Measurements from ENCODE around the gene TNRC6C. TPM values are rescaled to one million over a fixed set of nuclear protein-coding genes. Genes with fewer than 3 reads are reported as not detected.

The TNRC6C gene
- total RNA-seq, 4 donors from 2014 or later, result 15.8 to 30.3 (median 27.7) TPM

- WGBS, 2 donors (ENCODE audit: low coverage in 1 of 2), result no CpG with 5 or more reads among the region's 19 CpGs
- no peak for TF ChIP-seq POLR2AphosphoS5 (IDR thresholded peaks at IDR 0.05)
- TF ChIP-seq POLR2A (IDR thresholded peaks at IDR 0.05), result no peak
- no peak for TF ChIP-seq CTCF (IDR thresholded peaks at IDR 0.05)
- TF ChIP-seq EP300 (IDR thresholded peaks at IDR 0.05), result no peak
- H3K9me3 ChIP-seq, result no peaks in the 10 kb centered on the region
- H3K36me3 ChIP-seq, result peaks cover 0 to 47% of the 10 kb centered on the region in 2 donors
- peaks cover 0 to 56% (median 6%) of the 10 kb centered on the region in 3 donors for H3K4me1 ChIP-seq
- H3K4me3 ChIP-seq, result no peak overlapping the region
- H3K27ac ChIP-seq, result no peak overlapping the region
- H3K27me3 ChIP-seq, result no peaks in the 10 kb centered on the region
- no peak for ATAC-seq
These were observed 152.7 kb downstream of the TNRC6C start for GRCh38 chr17:78111016-78111726.

GRCh38 chr17:78111727-78112517 lies 153.4 kb downstream of the TNRC6C start:
- TF ChIP-seq CTCF (IDR thresholded peaks at IDR 0.05) (no peak), POLR2A (IDR thresholded peaks at IDR 0.05) (no peak), POLR2AphosphoS5 (IDR thresholded peaks at IDR 0.05) (no peak), EP300 (IDR thresholded peaks at IDR 0.05) (no peak)
- WGBS, 2 donors (ENCODE audit: low coverage in 1 of 2), result no CpG with 5 or more reads among the region's 28 CpGs
- no peak for ATAC-seq
- Histone ChIP-seq H3K4me3 (no peak overlapping the region), H3K27ac (no peak overlapping the region), H3K4me1 (peaks cover 0 to 54% (median 6%) of the 10 kb centered on the region in 3 donors), H3K36me3 (peaks cover 0 to 45% of the 10 kb centered on the region in 2 donors), H3K27me3 (no peaks in the 10 kb centered on the region), H3K9me3 (no peaks in the 10 kb centered on the region)

GRCh38 chr17:78112518-78113471 lies 154.3 kb downstream of the TNRC6C start:
- whole genome bisulfite sequencing, 2 donors (ENCODE audit: low coverage in 1 of 2), result 98% methylated on average over 5 of the region's 33 CpGs; no CpG with 5 or more reads in 1 of the 2 donors
- peak; percentile 76 for ATAC-seq
- Histone ChIP-seq H3K27ac (no peak overlapping the region), H3K27me3 (no peaks in the 10 kb centered on the region), H3K4me1 (peaks cover 0 to 56% (median 4%) of the 10 kb centered on the region in 3 donors), H3K4me3 (no peak overlapping the region), H3K9me3 (no peaks in the 10 kb centered on the region), H3K36me3 (peaks cover 0 to 41% of the 10 kb centered on the region in 2 donors)
- no peak for TF ChIP-seq POLR2A (IDR thresholded peaks at IDR 0.05)
- peak; percentile 44 for TF ChIP-seq POLR2AphosphoS5 (IDR thresholded peaks at IDR 0.05)
- peak in 3 of 4 experiments; percentile 96 to 100 (median 99) for TF ChIP-seq CTCF (IDR thresholded peaks at IDR 0.05)

GRCh38 chr17:78113804-78114785 lies 155.6 kb downstream of the TNRC6C start:
- Histone ChIP-seq H3K9me3 (no peaks in the 10 kb centered on the region), H3K27ac (peak overlapping the region in 2 of 4 donors; percentile 23 to 39), H3K4me1 (peaks cover 0 to 50% (median 4%) of the 10 kb centered on the region in 3 donors), H3K27me3 (no peaks in the 10 kb centered on the region), H3K4me3 (no peak overlapping the region), H3K36me3 (peaks cover 0 to 33% of the 10 kb centered on the region in 2 donors)
- WGBS, 2 donors (ENCODE audit: low coverage in 1 of 2), result 89 to 91% methylated on average over 13 to 14 of the region's 25 CpGs
- TF ChIP-seq CTCF (IDR thresholded peaks at IDR 0.05) (no peak), EP300 (IDR thresholded peaks at IDR 0.05) (no peak), POLR2AphosphoS5 (IDR thresholded peaks at IDR 0.05) (no peak), POLR2A (IDR thresholded peaks at IDR 0.05) (no peak)
- no peak for ATAC-seq
